Lower lobe of right lung (tissue), 2 donors: ENCODE data around the gene STIM1. TPM values are rescaled to one million over a fixed set of nuclear protein-coding genes. Genes with fewer than 3 reads are reported as not detected.

Experiments used
- ATAC-seq, 2 donors: fragments of 200-7000 bp; cut with Tn5 transposase; one replicate each; pipeline ENCODE4 v1.9.1; 2020 to 2022; ENCODE audit warnings: mild to moderate bottlenecking in 2 of 2, moderate library complexity in 2 of 2
- DNase-seq: peaks from one replicate; pipeline ENCODE4 v3.0.0-alpha.2; 2020
- H3K27ac ChIP-seq: fragments of 200-600 bp; one replicate; pipeline ENCODE4 v1.8.0; 2022
- H3K27me3 ChIP-seq: fragments of 200-600 bp; one replicate; pipeline ENCODE4 v1.8.0; 2022; ENCODE audit warnings: low read depth
- H3K36me3 ChIP-seq: fragments of 200-600 bp; one replicate; pipeline ENCODE4 v1.8.0; 2022; ENCODE audit warnings: mild to moderate bottlenecking
- H3K4me1 ChIP-seq: fragments of 200-600 bp; one replicate; pipeline ENCODE4 v1.8.0; 2022
- H3K4me3 ChIP-seq: fragments of 200-600 bp; one replicate; pipeline ENCODE4 v1.8.0; 2022; ENCODE audit warnings: mild to moderate bottlenecking
- H3K9me3 ChIP-seq: fragments of 200-600 bp; one replicate; pipeline ENCODE4 v1.8.0; 2022
- intact Hi-C: fragments of 100-400 bp; cut with DNase I; formaldehyde crosslinking; loops from one replicate; pipeline ENCODE4 v1.11.0; 2022
- total RNA-seq: library from RNA; stranded (reverse); fragmentation: NEBNext Ultra II Directional; extraction: Animal tissue kit (Norgen Biotek cat#: 25700); gene quantifications from one replicate; pipeline ENCODE4 v1.2.1, GENCODE V29; 2021
- TF ChIP-seq, protein P1 (sequence below): fragments of 200-600 bp; IDR thresholded peaks from one replicate; pipeline ENCODE4 v1.8.0; 2022; ENCODE audit warnings: antibody characterized with exemption, mild to moderate bottlenecking
- donor health status: DM: no; HTN: yes; CAD: no; lungs with severe emphysema.

Gene STIM1
- total RNA-seq, 1 donor from 2014 or later, result 59.5 TPM

DNA sequence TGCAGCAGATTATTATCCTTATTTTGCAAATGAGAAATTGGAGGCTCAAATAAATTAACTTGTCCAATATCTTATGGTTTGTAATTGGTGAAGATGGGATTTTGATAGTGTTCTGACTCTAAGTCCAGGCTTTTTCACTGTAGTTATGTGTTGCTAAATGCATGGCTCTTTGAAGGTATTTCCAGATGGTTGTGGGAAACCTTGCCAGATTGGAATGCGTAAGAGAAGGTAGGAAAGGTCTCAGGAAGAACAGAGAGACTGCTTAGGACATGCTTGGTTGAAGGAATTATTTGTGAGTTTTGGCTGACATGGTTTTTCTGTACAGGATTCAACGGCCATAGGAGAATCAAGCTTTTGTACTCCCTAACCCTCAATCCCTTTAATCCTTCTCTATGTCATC lies 108.6 kb downstream of the STIM1 start:
- H3K9me3 ChIP-seq, result no peaks in the 10 kb centered on the region
- intact Hi-C loops, result no loop called here
- ATAC-seq, result no peak
- TF ChIP-seq, protein P1, sequence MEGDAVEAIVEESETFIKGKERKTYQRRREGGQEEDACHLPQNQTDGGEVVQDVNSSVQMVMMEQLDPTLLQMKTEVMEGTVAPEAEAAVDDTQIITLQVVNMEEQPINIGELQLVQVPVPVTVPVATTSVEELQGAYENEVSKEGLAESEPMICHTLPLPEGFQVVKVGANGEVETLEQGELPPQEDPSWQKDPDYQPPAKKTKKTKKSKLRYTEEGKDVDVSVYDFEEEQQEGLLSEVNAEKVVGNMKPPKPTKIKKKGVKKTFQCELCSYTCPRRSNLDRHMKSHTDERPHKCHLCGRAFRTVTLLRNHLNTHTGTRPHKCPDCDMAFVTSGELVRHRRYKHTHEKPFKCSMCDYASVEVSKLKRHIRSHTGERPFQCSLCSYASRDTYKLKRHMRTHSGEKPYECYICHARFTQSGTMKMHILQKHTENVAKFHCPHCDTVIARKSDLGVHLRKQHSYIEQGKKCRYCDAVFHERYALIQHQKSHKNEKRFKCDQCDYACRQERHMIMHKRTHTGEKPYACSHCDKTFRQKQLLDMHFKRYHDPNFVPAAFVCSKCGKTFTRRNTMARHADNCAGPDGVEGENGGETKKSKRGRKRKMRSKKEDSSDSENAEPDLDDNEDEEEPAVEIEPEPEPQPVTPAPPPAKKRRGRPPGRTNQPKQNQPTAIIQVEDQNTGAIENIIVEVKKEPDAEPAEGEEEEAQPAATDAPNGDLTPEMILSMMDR, result no peak
- no peak overlapping the region for H3K4me3 ChIP-seq
- no peak for DNase-seq
- H3K27me3 ChIP-seq, result no peaks in the 10 kb centered on the region
- peaks cover 11% of the 10 kb centered on the region for H3K36me3 ChIP-seq
- no peak overlapping the region for H3K27ac ChIP-seq
- H3K4me1 ChIP-seq, result no peaks in the 10 kb centered on the region

DNA sequence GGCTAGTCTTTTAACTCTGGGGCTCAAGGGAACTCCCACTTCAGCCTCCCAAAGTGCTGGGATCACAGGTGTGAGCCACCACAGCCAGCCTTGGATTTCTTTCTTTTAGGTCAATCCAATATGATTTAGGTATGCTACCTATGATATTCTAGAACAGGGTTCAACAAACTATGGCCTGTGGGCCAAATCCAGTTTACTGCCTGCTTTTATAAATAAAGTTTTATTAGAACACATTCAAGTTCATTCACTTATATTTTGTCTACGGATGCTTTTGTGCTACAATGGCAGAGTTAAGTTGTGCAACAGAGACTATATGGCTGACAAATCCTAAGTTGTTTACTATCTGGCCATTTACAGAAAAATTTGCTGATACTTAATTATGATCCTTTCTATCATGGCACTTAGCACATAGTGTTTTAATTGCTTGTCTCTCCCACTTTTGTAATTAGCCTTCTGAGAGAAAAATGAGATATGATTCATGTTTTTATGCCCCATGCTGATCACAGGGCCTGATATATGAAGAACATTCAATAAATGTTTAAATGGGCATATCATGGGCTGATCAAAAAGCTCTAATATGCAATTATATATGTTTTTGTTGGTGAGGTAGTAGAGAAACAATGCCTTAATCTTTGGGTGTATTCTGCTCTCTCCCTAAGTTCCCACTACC lies 109.6 kb downstream of the STIM1 start:
- Histone ChIP-seq H3K4me3 (no peak overlapping the region), H3K9me3 (no peaks in the 10 kb centered on the region), H3K4me1 (no peaks in the 10 kb centered on the region), H3K27me3 (no peaks in the 10 kb centered on the region), H3K36me3 (peaks cover 11% of the 10 kb centered on the region), H3K27ac (no peak overlapping the region)
- TF ChIP-seq, protein P1, result no peak
- intact Hi-C loops, result no loop called here
- ATAC-seq, result no peak
- no peak for DNase-seq

DNA sequence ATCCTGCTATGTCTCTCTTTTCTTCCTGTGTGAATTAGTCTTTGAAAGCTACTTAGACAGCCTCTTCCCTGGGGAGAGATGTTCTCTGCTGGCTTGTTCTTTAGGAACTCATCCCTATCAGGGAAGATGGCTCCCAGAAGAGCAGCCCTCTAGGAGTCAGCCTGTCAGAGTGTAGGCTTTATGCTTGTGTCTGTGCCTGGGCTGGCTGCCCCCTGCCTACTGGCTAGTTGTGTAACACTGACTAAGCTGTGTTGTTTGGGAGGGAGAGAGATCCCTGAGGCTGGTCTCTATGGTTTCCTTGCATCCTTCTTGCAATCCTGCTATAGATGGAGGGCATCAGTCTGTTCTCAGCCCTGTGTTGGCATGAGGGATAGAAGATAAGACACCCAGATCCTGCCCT lies 112.2 kb downstream of the STIM1 start:
- Histone ChIP-seq H3K27ac (no peak overlapping the region), H3K36me3 (peaks cover 11% of the 10 kb centered on the region), H3K4me1 (no peaks in the 10 kb centered on the region), H3K9me3 (no peaks in the 10 kb centered on the region), H3K4me3 (no peak overlapping the region), H3K27me3 (no peaks in the 10 kb centered on the region)
- intact Hi-C loops, result no loop called here
- no peak for ATAC-seq
- no peak for DNase-seq
- TF ChIP-seq, protein P1, result no peak

DNA sequence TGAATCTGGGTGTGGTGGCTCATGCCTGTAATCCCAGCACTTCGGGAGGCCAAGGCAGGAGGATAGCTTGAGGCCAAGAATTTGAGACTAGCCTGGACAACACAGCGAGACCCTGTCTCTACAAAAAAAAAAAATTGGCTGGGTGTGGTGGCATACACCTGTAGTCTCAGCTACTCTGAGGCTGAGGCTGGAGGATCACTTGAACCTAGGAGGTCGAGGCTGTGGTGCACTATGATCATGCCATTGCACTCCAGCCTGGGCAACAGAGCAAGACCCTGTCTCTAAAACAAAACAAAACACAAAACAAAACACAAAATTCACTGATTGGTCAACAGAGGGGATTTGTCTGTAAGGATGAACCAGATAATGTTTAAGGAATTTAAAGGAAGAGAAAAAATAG lies 113.7 kb downstream of the STIM1 start:
- no peak overlapping the region for H3K4me3 ChIP-seq
- no peaks in the 10 kb centered on the region for H3K27me3 ChIP-seq
- ATAC-seq (no peak), DNase-seq (no peak)
- peaks cover 11% of the 10 kb centered on the region for H3K36me3 ChIP-seq
- H3K27ac ChIP-seq, result no peak overlapping the region
- TF ChIP-seq, protein P1, result no peak
- no peaks in the 10 kb centered on the region for H3K9me3 ChIP-seq
- H3K4me1 ChIP-seq, result no peaks in the 10 kb centered on the region
- intact Hi-C loops, result no loop called here

DNA sequence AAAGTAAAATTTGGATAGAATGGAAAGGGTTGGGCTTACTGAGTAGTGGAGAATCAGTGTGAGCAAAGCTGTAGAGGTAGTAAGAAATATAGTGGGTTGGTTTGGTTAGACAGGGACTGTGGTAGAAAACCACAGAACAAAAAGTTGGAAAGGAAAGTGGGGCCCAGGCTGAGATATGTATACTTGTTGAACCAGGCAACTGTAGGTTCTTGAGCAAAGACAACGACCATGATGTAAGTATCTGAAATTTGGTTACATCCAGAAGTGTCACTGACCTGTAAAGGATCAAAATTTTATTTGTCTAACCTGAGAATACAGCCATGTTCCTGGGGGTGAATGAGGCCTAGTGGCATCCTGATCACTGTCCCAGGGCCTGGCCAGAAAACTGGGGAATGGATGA lies 114.1 kb downstream of the STIM1 start:
- Histone ChIP-seq H3K27ac (no peak overlapping the region), H3K4me1 (no peaks in the 10 kb centered on the region), H3K9me3 (no peaks in the 10 kb centered on the region), H3K4me3 (no peak overlapping the region), H3K36me3 (peaks cover 11% of the 10 kb centered on the region), H3K27me3 (no peaks in the 10 kb centered on the region)
- DNase-seq (no peak), ATAC-seq (no peak)
- intact Hi-C loops, result no loop called here
- TF ChIP-seq, protein P1, result no peak
